HG02571 (cell line): ENCODE results near the gene APIP.
A peak's percentile ranks its signal among the peaks of the same experiment; 100 is the strongest.
"Not testable (repeated sequence)": the region's sequence is repeated elsewhere in the genome, so short reads cannot be mapped to it uniquely, and the experiment has no call there.

Source experiments
- ATAC-seq: cut with Tn5 transposase; IDR thresholded peaks from one replicate; pipeline ENCODE4 v1.9.1; 2021; ENCODE audit warnings: mild to moderate bottlenecking, moderate library complexity; ENCODE audit not compliant: unreplicated experiment

Gene APIP

DNA sequence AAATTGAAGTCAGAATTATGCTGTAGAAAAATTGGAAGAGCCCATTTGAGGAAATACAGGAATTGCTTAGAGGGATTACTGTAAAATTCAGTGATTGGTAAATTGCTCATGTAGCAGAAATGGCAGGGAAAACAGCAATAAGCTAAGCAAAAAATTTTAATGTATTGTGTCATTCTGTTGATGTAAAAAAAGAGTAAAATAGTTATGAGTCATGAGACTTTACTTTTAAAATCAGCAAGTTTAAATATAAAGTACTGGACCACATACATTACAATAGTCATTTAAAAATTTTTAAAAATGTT lies 10.6 kb upstream of the APIP start:
- no peak for ATAC-seq

DNA sequence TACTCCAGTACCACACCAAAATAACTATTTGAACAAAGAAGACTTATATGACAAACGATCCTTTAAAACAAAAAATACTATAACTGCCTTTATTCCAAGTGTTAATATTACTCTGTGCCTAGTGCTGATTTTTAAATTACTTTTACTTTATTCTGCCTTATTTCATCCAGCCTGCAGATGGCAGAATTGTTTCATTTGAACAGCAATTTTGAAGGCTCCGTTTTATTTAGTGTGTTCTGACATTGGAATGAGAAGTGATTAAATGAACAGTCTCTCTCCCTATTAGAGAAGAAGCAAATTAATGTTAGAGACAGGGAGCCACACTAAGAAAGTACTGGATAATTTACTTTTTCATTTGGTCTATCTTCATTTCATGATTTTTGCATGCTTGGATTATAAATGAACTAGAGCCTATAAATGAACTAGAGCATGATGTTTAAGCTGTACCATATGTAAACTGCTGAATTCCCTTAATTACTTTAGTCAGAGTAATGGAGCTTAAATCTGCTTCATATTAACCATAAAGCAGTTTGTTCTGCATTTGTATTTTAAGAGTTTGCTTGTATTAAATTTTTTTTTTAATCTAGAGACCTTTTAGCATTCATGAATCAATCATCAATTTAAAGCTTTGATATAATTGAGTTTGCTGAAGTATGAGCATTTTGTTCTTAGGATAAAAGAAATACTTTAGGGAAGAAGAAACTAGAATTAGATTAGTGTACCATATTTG lies 10.1 kb upstream of the APIP start:
- no peak for ATAC-seq

DNA sequence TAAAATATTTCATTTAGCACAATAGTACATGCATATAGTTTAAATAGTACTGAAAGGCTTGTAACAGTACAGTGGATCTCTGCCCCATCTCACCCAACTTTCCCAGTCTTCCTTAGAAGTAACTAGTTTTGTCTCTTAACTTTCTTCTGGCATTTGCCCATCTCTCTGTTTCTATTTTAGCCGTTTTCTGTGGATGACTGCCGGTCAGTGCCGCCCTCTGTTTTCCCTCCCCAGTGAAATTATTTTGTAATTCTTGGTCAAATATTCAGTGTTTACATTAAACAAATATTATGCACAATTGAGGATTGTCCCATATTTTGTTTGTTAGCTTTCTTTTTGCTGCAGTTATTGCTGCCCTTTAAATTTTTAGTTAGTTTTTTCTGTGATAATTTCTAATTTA lies 8.5 kb upstream of the APIP start:
- ATAC-seq: no peak

DNA sequence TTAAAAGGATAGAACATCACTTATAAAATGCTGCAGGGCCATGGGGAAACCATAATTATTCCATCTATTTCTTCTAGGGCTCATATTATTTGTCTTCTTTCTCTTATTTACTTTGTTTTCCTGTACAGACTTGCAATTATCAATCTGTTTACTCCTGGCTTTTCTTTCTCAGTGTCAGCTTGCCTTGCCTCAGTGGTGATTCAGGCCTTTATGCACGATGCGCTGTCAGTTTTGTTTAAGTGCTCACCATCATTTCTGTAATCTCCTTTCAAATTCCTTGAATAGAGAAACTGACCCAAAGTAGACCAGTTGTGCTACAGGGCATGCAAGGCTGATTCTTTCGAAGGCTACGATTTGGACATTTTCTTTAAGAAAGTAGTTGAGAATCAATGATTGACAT lies 5.0 kb upstream of the APIP start:
- ATAC-seq: no peak

DNA sequence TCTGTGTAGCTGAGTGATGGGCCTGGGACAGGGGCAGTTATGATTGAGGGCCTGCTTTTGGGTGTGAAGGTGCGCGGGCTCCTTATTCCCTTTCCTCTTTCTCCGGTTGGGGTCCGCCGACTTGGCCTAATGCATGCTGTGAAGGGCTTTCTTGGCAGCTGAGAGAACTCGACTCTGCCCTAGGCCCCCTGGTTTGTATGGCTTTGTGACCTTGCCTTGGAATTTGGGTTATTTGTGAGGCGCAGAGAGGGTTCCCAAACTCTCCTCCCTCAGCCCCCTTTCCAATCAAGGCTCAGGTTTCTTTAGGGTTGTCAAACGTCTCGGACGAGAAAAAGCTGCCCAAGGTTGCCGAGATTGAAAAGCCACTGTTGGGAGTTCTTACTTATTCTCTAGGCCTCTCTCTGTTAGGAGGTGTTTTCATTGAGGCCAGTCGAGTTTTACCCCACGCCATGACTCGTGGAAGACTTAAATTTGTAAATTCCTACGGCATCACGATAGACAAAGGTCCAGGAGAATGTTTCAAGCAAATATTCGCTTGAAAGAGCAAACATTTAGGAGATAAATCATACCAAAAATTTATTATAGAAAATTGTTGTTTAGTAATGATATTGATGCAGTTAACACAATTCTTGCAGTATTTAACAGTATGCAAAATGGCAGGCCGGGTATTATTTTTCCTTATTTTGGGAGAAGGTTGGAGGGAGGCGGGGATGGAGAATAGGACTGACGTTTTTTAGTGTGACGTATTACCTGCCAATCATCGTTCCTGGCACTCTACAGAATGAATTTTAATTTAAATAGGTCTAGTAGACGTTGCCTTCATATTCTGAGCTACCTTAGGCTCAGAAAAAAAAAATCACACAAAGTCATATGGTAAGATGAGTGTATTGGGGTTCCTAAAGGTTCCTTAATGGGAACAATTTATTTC lies 928 bp upstream of the APIP start:
- no peak for ATAC-seq

DNA sequence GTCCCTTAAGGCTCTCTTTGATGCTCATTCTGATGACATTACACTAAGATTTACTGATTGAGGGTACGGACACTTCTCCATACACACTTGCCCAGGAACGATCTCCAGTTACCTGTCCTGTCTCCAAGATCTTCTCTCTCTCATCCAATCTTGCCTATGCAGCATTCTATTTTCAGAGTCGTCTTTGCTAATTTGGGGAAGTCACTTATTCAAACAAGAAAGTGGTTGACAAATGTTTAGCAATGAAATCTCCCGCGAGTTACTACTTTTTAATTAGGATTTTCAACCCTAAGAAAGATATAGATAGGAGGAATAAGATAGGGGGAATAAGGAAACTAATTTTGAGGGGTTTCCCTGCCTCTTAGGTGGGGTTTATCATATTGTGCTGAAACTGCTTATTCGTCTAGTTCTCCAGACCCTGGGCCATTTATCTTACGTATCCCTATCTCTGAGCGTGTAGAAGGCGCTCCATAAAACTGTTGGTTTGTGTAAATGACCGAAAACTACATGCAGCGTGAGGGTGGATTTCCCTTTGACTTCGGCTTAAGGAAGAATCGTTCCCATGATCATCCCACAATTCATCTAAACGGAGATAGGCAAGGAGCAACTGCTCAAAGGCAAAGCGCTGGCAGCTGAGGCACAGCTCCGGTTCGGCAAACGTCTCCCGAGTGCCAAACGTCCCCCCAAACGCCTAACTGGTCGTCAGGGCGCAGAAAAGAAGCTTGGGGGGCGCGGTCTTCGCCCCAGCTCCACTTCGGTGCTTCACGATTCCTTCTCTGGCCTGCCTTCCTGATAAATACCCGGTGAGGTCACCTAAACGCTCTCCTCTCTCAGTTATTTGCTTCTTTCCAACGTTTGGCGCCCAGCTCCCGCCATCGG lies 804 bp downstream of the APIP start:
- peak; percentile 2 for ATAC-seq

DNA sequence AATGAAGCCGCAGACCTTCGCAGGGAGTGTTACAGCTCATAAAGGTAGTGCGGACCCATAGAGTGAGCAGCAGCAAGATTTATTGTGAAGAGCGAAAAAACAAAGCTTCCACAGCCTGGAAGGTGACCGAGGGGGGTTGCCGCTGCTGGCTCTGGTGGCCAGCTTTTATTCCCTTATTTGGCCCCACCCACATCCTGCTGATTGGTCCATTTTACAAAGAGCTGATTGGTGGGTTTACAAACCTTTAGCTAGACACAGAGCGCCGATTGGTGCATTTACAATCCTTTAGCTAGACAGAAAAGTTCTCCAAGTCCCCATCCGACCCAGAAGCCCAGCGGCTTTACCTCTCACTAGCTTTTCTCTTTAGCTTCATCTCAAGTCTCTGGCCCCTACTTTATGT lies 2.6 kb downstream of the APIP start:
- not testable (repeated sequence) for ATAC-seq

DNA sequence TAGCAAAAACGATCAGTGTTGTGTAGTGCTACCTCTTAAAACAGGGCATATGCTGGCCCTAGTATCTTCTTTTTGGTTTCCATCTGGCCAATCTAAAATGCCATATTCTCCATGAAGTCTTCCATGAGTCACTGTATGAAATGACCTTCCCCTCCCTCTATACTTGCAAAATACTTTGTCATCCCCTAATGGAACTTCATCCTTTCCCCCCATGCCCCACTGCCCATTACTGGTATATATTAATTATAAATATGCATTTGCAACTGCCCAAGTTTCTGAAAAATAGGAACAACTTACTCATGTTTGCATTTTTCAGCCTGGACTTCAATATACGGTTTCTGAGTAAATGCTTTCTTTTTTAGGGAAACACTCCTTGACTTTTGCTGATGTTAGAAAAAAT lies 4.5 kb downstream of the APIP start:
- no peak for ATAC-seq

DNA sequence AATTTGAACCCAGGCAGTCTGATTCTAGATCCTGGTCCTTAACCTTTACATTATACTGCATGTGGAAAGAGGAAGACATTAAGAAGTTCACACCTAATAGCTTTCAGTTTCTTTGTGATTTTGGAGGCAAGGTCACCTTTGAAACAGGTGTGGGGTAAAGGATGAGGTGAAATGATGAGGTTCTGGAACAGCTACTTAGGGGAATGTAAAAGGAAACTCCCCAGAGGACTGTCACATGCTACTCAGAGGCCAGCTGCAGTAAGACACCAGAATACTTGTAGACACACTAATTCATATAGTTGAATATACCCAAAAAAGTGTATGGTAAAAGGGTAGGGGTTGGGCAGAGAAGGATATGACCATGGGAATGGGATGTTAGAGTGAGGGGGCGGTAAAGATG lies 5.4 kb downstream of the APIP start:
- ATAC-seq: no peak

DNA sequence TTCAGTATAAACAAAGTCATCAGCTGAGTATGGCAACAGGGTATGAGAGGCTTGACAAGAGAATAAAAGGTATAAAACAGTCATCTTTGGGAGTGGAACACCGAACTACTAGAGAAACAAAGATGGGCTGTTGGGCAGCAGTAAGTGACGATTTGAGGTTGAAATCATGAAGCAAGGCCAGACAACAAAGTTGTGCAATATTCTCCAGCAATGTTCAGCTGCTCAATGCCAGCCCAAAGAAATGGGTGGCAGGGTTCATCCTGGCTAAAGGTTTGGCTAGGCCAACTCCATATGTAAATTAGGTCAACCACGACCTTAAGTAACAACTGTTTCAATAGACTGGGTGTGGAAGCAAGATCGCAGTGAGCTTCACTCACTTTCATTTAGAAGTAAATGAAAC lies 6.2 kb downstream of the APIP start:
- no peak for ATAC-seq

DNA sequence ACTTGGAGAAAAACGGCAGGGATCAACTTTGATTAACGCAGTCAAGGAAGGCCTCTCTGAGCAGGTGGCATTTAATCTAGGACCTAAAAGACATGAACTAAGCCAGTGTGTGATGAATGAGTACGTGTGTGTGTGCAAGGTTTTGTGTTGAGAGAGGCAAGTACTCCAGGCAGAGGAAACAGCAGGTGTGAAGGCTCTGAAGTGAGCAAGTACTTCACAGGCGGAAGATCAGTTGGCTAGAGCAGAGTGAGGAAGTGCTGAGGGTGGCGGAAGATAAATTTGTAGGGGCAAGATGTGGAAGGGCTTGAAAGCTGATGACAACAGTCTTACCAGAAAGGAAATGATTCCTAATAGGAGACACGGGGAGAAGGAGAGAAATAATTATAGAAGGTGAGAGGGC lies 6.8 kb downstream of the APIP start:
- no peak for ATAC-seq

DNA sequence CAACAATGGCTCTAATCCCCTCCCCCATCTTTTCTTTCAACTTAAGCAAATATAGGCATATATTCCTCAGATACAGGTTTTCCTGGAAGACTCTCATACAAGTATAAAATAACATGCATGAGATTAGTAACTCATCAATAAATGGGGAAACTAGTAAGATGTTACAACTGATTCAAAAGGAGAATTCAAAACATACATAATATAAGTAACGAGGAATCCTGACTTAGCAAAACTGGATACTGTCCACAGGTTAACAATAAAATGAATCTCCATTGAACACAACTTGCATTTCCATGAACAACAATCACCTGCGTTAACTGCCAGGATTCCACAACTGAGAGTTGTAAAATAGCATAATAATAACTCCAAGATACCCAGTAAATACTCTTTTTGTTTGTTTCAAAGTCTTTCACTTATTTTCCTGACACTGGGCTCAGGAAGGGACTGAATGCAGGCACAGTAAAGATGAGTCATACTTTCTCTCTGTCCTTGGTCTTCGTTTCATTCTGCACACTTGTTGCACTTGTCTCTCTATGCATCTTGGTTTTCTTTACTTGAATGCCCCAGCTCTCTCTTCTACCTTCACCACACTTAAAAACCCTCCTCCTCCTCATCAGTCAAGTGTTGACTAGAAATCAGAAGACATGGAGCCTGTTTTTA lies 8.1 kb downstream of the APIP start:
- ATAC-seq: no peak

DNA sequence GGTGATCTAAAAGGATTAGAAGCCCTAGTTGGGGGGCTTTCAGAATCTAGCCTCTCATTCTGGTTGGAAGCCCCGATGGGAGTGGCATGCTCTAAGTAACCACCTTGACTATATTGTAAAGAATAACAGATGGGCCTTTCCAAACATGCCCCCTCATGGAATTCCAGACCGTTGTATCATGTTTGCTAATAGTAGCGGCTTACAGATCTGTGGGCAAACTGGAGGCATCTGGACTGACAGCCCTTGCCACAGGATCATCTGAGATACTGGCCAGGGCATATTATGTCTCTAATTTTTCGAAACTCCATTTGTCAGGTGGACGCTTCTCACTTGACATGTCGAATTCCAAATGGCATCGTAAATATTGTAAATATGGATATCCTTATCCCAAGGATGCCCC lies 10.5 kb downstream of the APIP start:
- no peak for ATAC-seq

DNA sequence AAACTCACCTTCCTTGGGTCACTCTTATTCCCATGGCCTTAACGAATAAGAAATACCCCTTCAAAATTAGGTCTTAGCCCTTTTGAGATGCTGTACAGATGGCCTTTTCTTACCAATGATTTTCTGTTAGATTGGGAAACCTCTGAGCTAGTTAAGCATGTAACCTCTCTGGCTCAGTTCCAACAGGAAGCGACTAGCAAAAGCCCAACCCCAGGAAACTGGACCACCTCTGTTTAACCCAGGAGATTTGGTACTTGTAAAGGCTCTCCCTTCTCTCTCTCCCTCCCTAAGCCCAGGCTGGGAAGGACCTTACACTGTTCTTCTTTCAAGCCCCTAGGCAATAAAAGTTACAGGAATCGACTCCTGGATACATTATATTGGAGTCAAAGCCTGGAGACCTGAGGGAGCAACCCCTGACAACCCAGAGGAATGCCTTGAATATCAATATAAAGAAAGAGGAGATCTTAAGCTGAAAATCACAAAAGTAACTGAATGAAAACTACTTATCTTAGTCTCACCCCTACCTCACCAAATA lies 11.7 kb downstream of the APIP start:
- no peak for ATAC-seq

DNA sequence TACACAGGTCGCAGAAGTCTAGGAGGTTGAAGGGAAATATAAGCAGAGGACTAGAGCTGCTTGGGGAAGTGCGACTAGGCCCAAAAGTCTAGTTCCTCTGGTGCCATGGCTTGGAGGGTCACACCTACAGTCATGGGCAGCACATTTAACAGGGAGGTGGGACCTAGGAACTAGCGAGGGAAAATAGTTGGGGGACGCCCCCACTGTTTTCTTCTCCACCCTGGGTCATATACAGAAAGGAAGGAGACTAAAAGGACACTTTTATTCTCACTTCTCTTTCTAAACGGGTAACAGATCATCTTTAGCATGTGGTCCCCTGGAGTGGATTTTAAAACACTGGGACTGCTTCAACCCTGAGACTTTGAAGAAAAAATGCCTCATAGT lies 16.6 kb downstream of the APIP start:
- no peak for ATAC-seq

DNA sequence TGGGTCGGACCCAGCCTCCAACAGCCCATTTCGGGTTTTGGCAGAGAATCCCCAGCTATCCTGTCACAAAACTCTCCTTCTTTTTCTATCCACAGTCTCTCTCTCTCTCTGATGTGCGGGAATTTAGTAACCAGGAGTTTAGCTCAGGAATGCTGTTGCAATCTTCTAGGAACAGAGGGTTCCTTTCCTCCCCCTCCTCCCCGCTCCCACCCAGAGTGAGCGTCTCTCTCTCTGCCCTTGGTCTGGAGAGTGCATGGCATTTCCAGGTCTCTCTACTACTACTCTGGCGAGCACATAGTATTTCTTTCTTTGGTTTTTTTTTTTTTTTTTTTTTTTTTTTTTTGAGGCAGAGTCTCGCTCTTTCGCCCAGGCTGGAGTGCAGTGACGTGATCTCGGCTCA lies 17.7 kb downstream of the APIP start:
- no peak for ATAC-seq

DNA sequence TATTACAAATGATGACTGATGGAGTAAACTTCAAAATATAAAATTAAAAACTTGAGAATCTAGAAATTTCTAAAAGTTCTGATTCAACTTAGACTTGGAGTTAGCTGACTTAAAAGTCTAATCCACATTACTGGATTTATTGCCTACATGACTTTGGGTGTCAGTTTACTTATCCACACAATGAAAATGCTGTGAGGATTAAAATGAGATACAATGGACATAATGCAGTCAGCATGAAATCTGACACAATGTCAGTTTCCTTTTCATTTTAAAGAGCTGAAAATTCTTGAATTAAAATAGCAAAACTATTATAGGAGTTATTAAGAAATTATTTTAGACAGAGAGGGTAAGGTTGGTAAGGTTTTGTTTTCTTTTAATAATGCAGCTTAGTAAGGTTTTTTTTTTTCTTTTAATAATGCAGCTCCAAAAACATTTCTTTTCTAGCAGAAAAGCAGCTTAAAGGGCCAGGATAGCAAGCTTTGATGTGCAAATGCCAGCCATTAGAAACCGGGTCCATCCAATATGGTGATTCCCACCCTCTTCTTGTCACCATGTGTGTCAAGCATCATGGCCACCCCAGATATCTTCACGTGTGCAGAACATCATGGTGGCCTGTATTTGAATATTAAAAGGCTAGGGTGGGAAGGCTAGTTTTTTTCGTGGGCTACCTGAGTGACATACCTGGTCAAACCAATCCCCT lies 18.9 kb downstream of the APIP start:
- no peak for ATAC-seq

DNA sequence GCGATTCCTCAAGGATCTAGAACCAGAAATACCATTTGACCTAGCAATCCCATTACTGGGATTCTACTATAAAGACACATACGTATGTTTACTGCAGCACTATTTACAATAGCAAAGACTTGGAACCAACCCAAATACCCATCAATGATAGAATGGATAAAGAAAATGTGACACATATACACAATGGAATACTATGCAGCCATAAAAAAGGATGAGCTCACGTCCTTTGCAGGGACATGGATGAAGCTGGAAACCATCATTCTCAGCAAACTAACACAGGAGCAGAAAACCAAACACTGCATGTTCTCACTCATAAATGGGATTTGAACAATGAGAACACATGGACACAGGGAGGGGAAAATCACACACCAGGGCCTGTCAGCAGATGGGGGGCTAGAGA lies 20.0 kb downstream of the APIP start:
- ATAC-seq: not testable (repeated sequence)

DNA sequence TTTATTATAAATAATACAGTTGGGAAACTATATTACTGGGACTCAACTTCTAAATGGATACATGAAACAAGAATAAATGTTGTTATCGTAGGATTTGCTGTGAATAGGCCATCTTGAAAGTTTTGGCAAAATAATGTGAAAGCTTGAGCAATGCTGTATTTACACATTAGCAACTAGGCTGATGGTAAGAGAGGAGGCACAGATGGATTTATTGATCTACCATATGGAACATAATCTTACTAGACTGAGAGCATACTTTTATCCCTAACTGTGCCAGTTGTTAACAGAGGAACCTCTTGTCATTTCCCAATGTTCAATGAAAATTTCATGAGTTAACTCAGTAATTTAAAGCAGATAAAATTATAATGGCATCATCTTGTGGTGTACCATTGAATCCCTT lies 22.8 kb downstream of the APIP start:
- ATAC-seq: no peak

DNA sequence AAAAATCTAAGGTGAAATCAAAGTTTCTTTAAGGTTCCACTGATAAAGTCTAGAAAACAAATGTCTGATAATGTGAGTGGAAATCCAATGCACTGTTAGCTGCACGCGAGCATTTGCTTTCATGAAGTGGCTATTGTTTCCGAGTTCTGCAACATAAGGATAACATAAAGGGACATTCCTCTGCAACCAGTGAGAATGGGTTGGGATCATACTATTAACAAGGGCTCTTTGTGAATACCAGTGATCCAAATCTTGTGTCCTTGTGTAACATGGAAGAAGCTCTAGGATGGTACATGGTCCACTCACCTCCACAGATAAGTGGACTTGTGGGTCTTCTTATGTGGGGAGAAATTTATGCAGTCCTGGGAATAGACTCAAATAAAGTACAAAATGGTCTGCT lies 24.6 kb downstream of the APIP start:
- ATAC-seq: no peak
